Left renal pelvis (tissue), 4 donors: ENCODE data around the gene IL15RA. TPM values are rescaled to one million over a fixed set of nuclear protein-coding genes. Genes with fewer than 3 reads are reported as not detected.
"Not testable (repeated sequence)": the region's sequence is repeated elsewhere in the genome, so short reads cannot be mapped to it uniquely, and the experiment has no call there.

Experiments
- DNase-seq, 4 donors: peaks; one replicate each; pipeline ENCODE4 v3.0.0-alpha.2; 2013; ENCODE audit warnings: low read depth in 4 of 4, low spot score in 3 of 4
- polyA plus RNA-seq, 4 donors: library from polyadenylated mRNA; unstranded; fragments of 120-200 nt; gene quantifications; one replicate each; pipeline ENCODE4 v1.2.1, GENCODE V29; 2013; ENCODE audit not compliant: insufficient read length in 4 of 4

Gene IL15RA
- polyA plus RNA-seq, 4 donors = 0.71 to 2.9 (median 2.1) TPM

DNA sequence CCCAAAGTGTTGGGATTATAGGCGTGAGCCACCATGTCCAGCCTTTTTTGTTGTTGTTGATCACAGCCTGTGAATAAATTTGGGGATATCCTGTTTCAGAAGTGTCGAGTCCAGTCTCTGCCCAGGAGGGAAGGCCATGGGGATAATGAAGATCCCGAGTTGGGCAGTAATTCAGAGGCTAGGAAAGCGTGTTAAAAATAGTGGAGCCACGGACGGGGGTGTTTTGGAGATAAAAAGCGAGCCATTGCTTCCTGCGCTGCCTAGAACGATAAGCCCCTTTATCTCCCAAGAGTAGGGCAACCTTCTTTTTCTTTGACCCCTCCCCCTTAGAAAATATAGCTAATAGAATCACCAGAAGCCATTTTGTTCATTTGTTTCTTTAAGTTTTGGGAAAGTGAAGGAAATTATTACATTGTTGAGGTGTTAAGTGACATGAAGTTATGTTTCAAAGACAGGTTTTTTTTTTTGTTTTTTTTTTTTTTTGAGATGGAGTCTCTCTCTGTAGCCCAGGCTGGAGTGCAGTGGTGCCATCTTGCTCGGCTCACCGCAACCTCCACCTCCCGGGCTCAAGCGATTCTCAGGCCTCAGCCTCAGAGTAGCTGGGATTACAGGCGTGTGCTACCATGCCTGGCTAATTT is 43.3 kb downstream of the IL15RA start:
- no peak for DNase-seq

DNA sequence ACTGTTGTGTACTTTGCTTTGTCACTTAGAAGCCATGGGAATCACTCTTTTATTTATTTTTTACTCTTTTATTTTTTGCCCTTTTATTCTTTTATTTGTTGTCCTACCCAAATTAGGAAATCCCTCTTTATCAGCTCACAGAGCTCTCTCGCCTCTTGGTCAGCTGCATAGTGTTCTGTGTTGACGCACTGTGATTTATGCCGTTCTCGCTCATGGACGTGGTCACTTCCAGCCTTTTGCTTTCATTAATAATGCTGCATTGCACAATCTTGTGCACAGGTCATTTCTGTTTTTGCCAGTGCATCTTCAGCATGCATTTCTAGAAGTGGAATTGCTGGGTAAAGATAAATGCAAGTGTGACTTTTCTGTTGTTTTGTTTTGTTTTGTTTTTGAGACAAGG is 45.0 kb downstream of the IL15RA start:
- DNase-seq = no peak

DNA sequence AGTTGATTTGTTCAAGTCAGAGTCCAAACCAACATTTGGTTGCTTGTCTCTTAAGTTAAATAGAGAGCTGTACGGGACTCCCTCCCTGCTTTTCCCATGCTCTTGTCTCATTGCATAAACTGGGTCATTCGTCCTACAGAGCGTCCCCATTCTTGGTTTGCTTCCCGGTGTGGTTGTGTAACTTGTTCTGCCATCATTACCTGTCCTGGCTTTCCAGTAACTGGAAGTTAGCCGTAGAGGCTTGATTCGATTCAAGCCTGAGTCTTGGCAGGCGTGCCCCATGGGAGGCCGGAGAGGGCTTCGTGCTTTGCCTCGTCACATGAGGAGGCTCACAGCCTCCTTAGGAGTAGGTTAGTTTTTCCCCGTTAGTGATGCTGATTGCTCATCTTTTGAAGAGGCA is 47.1 kb downstream of the IL15RA start:
- DNase-seq = no peak

DNA sequence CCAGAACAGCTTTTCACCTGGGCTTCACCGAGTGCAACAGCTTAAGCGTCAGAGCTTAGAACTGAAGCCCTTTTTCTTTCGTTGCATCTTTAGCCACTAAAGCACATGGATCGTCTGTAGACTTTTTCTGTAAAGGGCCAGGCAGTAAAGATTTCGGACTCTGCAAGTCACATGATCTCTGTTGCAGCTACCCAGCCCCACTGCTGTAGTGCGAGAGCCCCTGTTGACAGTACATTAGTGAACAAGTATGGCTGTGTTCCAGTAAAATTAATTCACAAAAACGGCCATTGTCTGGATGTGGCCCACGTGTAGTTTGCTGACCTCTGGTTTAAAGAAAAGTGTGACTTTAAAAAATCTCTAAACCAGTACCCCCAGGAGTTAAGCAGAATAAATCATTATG is 47.9 kb downstream of the IL15RA start:
- no peak for DNase-seq

DNA sequence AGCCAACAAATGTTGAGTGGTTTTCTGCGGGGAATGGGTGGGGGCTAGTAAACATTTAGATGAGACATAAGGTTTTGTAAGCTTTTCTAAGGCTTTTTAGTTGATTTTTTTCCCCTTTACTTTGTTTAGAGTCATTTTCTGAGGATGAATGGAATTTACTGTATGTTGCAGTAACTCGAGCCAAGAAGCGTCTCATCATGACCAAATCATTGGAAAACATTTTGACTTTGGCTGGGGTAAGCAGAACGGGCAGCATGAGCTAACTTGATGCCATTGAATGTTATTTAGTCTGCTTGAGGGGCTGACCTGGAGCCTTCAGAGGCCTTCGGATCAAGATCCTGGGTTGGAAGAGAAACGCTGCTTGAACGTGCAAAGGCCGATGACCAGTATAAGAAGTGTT is 50.0 kb downstream of the IL15RA start:
- no peak for DNase-seq

DNA sequence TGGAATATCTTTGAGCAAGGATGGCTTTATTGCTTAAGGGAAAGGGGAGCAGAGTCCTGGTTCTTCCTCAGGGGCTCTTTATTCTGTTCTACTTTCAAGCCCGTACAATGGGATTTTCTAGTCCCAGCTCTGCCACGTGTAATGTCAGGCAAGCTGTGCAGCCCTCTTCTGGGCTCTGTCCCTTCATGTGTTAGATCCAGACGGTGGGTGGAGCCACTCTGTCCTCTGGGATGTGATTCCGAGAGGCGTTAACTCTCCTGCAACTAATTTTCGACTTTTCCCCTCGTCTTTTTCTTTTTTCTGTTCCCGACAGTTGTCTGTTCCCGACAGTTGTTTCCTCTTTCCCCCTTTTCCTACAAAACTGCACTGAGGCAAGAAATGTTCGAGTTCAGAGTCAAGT is 52.5 kb downstream of the IL15RA start:
- DNase-seq = no peak

DNA sequence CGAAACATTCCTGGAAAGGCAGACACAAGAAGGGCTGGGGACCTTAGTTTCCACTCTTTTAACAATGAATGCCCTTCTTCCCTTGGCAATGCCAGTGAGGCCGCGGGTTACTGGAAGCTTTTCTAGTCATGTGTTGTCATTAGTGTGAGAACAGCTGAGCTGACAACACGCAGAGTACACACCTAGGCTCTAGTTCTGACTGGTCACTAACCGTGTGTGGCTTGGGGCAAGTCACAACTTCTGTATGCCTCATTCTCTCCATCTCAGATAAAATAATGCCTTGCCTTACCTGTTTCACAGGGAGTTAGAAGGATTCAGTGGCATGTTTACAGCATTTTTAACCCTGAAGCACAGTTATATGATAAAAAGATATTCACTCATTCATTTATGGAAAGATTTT is 55.6 kb downstream of the IL15RA start:
- no peak for DNase-seq

DNA sequence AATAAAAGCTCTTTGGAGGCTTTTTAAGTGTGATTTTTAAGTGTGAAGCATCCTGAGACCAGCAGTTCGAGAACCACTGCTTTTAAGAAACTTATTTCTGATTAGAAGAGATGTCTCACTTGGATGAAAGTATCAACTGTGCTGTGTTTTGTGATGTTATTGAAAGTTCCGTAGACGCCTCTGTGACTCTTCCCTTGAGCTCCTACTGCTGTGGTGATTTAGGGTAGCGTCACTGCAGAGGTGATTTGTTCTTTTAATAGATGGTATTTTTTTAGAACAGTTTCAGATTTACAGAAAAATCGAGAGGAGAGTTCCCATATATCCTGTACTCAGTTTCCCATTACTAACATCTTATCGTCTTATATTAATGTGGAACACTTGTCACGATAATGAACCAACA is 57.8 kb downstream of the IL15RA start:
- no peak for DNase-seq

DNA sequence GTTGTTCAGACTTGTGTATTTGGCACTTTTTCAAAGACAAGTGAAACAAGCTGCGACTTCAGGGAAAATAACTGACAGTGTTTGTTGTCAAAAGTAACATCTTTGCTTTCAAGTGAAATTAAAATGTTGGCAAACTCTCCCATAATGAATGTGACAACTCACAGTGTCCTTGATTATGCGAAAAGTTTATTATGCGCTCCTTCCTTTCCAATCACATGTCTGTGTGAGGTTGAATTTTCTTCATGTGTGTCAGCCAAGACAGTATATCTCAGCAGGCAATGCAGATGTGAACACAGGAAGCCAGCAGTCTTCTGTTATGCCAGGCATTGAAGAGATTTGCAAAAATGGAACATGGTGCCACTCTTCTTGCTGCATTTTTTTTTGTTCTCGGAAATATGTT is 58.6 kb downstream of the IL15RA start:
- DNase-seq = no peak

DNA sequence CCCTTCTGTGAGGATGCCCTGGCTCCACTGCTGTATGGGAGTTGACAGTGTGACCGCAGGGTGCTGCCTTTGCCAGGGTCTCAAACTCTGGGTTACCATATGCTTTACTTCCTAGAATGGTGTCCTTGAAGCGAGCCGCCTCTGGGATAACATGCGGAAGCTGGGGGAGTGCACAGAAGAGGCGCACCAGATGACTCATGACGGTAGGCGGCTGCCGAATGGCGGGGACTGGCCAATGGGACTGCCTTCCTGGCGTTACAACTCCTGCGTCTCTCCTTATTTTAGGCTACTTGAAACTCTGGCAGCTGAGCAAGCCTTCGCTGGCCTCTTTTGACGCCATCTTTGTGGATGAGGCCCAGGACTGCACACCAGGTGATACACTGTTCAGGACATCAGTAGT is 60.0 kb downstream of the IL15RA start:
- no peak for DNase-seq

DNA sequence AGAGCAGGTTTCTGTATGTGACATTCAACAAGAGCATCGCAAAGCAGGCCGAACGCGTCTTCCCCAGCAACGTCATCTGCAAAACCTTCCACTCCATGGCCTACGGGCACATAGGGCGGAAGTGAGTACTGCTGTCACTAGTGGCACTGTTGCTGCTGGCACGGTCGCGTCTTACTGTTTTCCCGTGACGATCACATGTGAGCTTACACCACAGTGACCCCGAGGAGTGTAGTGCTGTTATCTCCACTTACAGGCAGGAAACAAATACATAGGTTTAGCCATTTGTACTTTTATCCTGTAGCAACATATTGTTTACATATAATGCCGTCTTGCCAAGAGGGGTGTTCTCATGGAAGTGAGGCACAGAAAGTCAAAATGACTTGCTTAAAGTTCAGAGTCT is 61.9 kb downstream of the IL15RA start:
- DNase-seq = no peak

DNA sequence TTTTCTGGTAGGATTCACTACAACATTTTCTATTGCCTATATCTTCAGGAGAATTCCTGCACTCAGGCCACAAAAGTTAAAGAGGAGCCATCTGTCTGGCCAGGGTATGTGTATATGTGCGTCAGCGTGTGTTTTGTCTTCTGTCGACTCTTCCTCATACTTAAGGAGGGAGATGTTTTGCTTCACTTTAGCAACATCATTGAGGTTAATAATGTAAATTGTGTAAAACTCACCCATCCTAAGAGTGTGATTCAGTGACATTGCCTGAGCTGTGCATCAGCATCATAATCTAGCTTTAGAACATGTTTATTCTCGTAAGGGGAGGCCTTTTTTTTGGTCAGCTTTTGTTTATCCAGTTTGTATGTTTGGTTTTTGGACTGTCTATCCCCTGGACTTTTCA is 63.6 kb downstream of the IL15RA start:
- no peak for DNase-seq

DNA sequence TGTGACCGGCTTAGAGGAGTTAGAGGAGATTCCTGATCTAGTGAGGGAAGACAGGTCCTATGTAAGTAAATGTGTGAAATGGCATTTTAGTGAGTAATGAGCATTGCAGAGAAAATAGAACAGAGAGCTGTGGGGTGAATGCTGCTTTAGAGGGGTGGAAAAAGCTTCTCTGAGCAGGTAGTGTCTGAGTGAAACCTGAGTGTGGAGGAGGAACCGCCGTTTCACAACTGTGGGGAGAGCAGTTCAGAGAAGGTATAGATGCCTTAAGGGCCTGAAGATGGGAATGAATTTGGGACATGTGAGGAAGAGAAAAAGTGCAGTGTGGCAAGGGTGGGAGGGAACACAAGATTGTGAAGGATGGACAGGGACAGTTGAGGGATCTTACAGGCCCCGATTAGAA is 65.7 kb downstream of the IL15RA start:
- no peak for DNase-seq

DNA sequence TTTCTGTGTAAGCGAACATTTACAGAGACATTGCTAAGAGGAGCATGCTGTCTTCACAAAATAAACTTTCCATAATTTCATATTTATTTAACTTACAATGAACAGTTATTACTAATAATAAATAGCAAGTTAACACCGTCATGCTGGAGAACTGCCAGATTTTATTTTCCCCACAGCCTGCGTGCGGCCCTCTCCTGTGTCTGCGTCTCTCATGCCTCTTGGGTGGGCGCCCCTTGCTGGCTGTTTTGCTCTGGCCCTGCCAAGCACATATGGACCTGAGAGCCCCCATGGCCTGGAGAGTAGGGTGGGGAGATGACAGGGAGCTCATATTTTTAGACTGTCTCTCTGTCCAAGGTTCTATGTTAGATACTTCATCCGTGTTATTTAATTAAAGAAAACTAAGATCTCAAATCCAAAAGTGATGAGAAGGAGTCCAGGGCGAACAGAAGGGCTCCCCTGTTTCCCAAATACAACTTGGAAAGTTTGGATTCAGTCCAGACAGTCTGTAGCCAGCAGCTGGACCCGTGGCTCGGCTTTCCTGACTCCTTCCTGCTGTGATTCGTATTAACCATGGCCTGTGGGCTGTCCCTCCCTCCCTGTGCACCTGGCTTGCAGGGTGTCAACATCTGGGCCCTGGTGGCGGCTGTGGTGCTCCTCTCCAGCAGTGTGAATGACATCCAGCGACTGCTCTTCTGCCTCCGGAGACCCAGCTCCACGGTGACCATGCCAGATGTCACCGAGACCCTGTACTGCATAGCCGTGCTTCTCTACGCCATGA is 66.8 kb downstream of the IL15RA start:
- no peak for DNase-seq

DNA sequence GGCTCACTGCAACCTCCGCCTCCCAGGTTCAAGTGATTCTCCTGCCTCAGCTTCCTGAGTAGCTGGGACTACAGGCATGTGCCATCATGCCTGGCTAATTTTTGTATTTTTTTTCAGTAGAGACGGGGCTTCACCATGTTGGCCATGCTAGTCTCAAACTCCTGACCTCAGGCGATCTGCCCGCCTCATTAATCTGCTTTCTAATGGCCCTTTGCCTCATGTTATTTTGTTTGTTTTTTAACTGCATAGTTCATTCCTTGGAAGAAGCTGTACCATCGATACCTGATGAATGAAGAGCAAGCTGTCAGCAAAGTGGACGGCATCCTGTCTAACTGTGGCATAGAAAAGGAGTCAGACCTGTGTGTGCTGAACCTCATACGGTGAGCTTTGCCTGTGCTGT is 68.7 kb downstream of the IL15RA start:
- not testable (repeated sequence) for DNase-seq

DNA sequence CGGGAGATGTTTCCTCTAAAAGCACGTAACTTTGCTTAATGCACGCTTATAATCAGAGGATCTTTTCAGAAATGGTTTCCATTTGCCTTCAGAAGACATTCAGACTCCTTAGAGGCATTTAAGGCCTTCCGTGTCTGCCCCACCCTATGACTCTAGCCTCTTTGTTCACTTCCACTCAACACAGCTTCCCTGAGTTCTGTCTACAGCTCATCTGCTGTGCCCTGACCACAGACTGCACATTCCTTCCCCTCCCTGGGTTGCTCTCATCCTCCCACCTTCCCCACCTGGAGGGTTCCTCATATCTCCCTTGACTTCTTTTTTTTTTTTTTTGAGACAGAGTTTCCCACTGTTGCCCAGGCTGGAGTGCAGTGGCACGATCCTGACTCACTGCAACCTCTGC is 70.7 kb downstream of the IL15RA start:
- no peak for DNase-seq

DNA sequence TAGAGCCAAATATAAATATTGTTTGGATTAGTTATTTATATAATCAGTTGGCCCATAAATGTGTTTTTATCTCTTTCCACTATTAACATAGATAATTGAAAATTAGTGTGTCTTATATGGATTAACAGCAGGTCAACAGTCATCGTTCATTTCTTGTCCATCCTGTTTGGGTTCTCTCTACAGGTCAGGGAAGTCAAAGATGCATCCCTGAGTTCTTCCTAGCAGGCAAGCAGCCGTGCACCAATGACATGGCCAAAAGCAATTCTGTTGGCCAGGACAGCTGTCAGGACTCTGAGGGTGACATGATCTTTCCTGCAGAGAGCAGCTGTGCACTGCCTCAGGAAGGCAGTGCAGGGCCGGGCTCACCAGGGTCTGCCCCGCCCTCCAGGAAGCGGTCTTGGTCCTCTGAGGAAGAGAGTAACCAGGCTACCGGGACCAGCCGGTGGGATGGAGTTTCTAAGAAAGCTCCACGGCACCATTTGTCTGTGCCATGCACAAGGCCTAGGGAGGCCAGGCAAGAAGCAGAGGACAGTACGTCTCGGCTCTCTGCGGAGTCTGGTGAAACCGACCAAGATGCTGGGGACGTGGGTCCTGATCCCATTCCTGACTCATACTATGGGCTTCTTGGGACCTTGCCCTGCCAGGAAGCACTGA is 71.4 kb downstream of the IL15RA start:
- DNase-seq = no peak

DNA sequence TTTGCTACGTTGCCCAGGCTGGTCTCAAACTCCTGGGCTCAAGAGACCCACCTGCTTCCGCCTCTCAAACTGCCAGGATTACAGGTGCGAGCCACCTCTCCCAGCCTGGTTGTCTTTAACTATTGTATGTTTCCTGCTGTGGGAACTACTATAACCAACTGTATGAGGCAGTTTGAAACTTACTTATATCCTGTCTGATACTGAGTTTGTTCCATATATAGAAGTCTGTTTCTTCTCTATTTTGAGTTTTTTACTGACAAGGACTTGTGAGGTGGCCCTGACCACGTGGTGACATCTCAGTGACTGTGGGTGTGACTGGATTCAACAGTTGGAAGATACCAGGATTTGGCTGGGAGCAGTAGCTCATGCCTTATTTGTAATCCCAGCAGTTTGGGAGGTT is 73.1 kb downstream of the IL15RA start:
- DNase-seq = no peak

DNA sequence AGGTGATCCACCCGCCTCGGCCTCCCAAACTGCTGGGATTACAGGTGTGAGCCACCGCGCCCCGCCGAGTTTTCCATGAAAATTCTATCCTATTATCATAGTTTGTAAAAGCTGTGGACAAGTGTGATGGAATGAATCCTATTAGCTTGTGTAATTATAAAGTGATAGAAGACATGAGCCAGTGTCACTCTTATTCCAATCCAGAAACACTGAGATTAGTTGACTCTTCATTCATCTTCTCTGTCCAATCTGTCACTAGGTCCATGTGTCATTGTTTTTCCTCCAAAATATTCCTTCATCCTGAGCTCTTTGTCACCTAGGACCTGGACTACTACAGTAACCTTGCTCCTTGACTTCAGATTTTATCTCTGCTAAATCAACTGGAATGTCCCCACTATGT is 73.8 kb downstream of the IL15RA start:
- no peak for DNase-seq

DNA sequence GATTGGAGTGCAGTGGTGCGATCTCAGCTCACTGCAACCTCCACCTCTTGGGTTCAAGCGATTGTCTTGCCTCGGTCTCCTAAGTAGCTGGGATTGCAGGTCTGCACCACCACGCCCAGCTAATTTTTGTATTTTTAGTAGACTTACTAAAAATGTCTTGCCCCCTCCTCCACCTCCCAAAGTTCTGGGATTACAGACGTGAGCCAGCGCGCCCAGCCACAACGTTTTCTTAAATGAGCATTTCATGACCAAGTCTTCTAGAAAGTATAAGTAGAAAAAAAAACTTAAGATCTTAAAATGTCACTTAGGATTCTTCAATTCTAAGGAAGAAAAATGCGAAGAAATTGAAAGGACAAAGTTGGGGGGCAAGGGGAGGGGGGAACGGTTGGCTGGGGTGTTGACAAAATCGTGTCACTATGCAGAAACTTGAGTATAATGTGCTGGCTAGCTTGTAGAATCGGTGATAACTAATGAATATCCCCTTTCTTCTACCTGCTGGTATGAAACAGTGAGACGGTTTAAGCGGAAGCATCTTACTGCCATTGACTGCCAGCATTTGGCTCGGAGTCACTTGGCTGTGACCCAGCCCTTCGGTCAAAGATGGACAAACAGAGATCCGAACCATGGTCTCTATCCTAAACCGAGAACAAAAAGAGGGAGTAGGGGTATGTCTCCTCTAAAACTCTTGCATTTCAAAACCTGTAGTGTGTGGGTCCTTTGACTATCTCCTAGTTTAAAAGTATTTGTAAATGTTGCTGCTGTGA is 74.7 kb downstream of the IL15RA start:
- DNase-seq = no peak
